GM12864 (cell line): ENCODE data around the gene ADAMTS14.

Source experiments
- DNase-seq: peaks from one replicate; pipeline ENCODE4 v3.0.0-alpha.2; 2011; ENCODE audit warnings: low read depth
- H3K4me3 ChIP-seq: 2 replicates; pipeline ENCODE4 v1.5.1; 2011; ENCODE audit warnings: mild to moderate bottlenecking, low read depth, low read length, control low read depth
- TF ChIP-seq, protein P1 (sequence below): IDR thresholded peaks from 2 replicates; pipeline ENCODE4 v1.5.1; 2011; ENCODE audit warnings: low read depth, mild to moderate bottlenecking, moderate library complexity, low read length, control low read depth, inconsistent platforms; ENCODE audit errors: missing control alignments

Gene ADAMTS14

GRCh38 chr10:70693619-70694335, 21.5 kb downstream of the ADAMTS14 start:
- H3K4me3 ChIP-seq = no peak overlapping the region
- TF ChIP-seq, protein P1, sequence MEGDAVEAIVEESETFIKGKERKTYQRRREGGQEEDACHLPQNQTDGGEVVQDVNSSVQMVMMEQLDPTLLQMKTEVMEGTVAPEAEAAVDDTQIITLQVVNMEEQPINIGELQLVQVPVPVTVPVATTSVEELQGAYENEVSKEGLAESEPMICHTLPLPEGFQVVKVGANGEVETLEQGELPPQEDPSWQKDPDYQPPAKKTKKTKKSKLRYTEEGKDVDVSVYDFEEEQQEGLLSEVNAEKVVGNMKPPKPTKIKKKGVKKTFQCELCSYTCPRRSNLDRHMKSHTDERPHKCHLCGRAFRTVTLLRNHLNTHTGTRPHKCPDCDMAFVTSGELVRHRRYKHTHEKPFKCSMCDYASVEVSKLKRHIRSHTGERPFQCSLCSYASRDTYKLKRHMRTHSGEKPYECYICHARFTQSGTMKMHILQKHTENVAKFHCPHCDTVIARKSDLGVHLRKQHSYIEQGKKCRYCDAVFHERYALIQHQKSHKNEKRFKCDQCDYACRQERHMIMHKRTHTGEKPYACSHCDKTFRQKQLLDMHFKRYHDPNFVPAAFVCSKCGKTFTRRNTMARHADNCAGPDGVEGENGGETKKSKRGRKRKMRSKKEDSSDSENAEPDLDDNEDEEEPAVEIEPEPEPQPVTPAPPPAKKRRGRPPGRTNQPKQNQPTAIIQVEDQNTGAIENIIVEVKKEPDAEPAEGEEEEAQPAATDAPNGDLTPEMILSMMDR = no peak
- DNase-seq = no peak

DNA sequence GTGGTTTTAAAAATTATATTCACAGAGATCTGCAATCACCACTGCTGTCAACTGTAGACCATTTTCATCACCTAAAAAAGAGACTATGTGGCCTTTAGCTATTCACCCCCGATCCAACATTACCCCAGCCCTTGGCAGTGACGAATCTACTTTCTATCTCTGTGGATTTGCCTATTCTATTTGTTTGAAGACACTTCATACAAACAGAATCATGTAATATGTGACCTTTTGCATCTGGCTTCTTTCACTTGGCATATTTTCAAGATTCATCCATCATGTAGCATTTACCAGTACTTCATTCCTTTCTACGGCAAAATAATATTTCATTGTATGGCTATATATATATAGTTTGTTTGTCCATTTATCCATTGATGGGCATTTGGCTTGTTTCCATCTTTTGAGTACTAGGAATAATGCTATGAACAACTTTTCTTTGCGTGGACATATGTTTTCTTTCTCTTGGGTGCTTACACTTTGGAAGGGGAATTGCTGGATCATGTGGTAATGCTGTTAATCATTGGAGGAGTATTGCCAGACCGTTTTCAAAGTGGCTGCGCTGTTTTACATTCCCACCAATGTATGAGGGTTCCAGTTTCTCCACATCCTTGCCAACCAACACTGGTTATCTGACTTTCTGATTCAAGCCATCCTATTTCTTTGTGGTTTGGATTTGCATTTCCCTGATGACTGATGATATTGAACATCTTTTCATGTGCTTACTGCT, 22.3 kb downstream of the ADAMTS14 start:
- TF ChIP-seq, protein P1 = no peak
- H3K4me3 ChIP-seq = no peak overlapping the region
- no peak for DNase-seq

DNA sequence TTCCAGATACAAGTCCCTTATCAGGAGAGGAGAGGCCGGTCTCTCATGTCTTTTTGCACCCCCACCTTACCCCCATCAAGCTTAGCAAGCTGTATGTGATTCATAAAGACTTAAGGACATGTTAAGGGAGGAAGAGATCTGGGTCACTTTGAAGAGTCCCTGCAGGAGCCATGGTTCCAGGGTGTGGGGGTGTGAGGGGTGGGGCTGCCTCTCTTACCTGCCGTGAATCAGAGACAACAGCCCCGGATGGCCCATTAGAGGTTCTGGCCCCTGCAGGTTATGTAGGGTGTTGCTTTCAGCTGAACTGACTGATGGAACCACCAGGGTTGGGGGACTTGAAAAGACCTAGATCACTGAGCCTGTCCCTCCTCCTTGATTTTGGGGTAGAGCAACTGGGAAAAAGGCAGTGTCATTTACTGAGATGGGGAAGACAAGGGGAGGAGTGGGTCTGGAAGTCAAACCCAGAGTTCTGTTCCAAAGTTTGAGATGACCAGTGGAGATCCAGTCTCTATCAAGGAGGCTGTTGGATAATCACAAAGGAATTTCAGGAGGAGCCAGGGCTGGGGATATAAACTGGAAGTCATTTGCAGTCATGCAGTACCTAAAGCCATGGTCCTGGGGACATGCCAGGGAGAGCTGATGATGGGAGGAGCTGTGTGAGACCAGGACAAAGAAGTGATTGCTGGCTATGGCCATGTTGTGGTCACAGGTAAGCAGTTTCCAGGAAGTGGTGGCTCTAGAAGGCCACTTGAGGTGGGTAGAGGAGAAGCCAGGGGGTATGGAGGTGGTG, 23.1 kb downstream of the ADAMTS14 start:
- TF ChIP-seq, protein P1 = peak; percentile 4
- H3K4me3 ChIP-seq = no peak overlapping the region
- DNase-seq = no peak

DNA sequence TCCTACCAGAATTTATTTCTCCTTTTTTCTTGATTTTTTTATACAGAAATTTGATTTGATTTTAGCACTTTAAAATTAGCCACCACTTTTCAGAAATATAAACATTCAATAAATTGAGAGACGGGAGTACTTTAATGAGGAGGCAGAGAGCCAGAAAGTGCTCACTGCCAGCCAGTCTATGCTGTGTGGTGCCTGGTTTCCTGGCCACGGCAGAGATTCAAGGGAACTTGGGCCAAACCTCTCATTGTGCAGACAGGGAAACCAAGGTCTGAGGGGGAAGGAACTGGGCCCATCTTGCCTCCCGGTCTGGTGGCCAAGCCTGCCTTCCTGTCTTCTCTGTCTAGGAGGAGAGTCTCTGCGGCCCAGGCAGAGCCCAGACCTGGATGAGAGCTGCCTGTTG, 25.9 kb downstream of the ADAMTS14 start:
- no peak overlapping the region for H3K4me3 ChIP-seq
- no peak for DNase-seq
- TF ChIP-seq, protein P1 = no peak

- no peak overlapping the region for H3K4me3 ChIP-seq
- no peak for DNase-seq
- TF ChIP-seq, protein P1 = no peak
Measured at GRCh38 chr10:70699063-70699658, 26.9 kb downstream of the ADAMTS14 start.

DNA sequence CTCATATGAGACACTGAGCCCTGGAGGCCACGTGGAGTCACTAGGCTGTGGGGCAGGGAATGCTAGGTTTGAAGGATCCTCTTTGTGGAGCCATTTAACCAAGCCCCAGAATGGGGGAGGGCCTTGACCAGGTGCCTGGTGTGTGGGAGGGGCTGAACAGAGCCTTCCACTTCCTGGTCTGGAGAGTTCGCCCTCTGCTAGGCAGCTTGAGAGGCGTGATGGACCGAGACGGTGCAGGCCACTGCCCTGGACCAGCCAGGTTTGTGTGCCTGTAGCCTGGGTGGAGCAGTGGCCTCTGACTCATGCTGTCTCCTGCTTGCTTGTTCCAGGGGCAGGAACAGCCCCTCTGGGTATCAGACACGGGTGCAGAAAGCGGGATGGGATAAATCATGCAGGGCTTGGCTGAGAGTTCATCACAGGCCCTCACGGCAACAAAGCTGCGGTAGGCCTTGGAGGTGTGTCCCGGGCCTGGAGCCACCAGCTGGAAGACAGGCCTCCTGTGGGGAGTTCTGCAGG, 27.4 kb downstream of the ADAMTS14 start:
- H3K4me3 ChIP-seq = no peak overlapping the region
- TF ChIP-seq, protein P1 = no peak
- DNase-seq = no peak
